Measurements from ENCODE around the gene NLK. TPM values are rescaled to one million over a fixed set of nuclear protein-coding genes. Genes with fewer than 3 reads are reported as not detected.
"Not testable (repeated sequence)": the region's sequence is repeated elsewhere in the genome, so short reads cannot be mapped to it uniquely, and the experiment has no call there.

Gene NLK
- total and polyA plus RNA-seq, 2 donors (not counting 1 experiment from before 2014, with no cell fraction given) = 12.7 to 24.8 TPM

- ATAC-seq (ENCODE audit: low read depth); H2AFZ ChIP-seq (ENCODE audit: insufficient read depth, low read depth, low read length, poor library complexity, severe bottlenecking); H3K79me2 ChIP-seq (ENCODE audit: control insufficient read depth, insufficient read depth, low read length); H3K27ac ChIP-seq (ENCODE audit: low read length in 2 of 2); intact Hi-C loops (cut with micrococcal nuclease); H3K27ac Mint-ChIP-seq; H3K36me3 ChIP-seq (replicated peaks in 1 of 2; ENCODE audit: control extremely low read depth in 1 of 2, control insufficient read depth in 1 of 2, extremely low read depth in 1 of 2, insufficient read depth in 2 of 2, low read length in 1 of 2); H3K4me1 Mint-ChIP-seq; H3K4me1 ChIP-seq (ENCODE audit: control insufficient read depth in 2 of 2, insufficient read depth in 2 of 2, low read length in 2 of 2); H3K4me2 ChIP-seq (replicated peaks; ENCODE audit: low read depth, low read length, poor library complexity, severe bottlenecking); POLR2A ChIA-PET; H3K4me3 ChIP-seq (ENCODE audit: control extremely low read depth in 1 of 5, extremely low read depth in 1 of 5, insufficient read depth in 1 of 5, low read depth in 2 of 5, low read length in 4 of 5); H3K27me3 ChIP-seq (replicated peaks in 1 of 4; ENCODE audit: control extremely low read depth in 1 of 4, control insufficient read depth in 3 of 4, insufficient read depth in 4 of 4, low read length in 3 of 4); H3K4me3 Mint-ChIP-seq; DNase-seq; H3K9me3 ChIP-seq (ENCODE audit: control extremely low read depth in 1 of 3, control insufficient read depth in 2 of 3, insufficient read depth in 1 of 3, low read length in 2 of 3); H3K9me3 Mint-ChIP-seq (ENCODE audit: insufficient read depth); H4K20me1 ChIP-seq (ENCODE audit: control insufficient read depth, insufficient read depth, low read length, poor library complexity, severe bottlenecking); H3K9ac ChIP-seq (ENCODE audit: low read length): not testable (repeated sequence)
- 98% methylated on average over 6 of the region's 12 CpGs for WGBS (ENCODE audit: insufficient coverage)
- H3K27me3 Mint-ChIP-seq = peaks cover 35% of the 10 kb centered on the region
- CTCF ChIA-PET = interaction anchor here (6.4 kb wide), 1 partner anchor 182 kb away, joined by 36 read pairs; no protein-coding TSS in a partner anchor
Observed at GRCh38 chr17:28235066-28235700, 192.7 kb downstream of the NLK start.

GRCh38 chr17:28236033-28236653 lies 193.7 kb downstream of the NLK start:
- H3K9me3 Mint-ChIP-seq (ENCODE audit: insufficient read depth); POLR2A ChIA-PET; H3K4me3 ChIP-seq (ENCODE audit: control extremely low read depth in 1 of 5, extremely low read depth in 1 of 5, insufficient read depth in 1 of 5, low read depth in 2 of 5, low read length in 4 of 5); H3K4me1 ChIP-seq (ENCODE audit: control insufficient read depth in 2 of 2, insufficient read depth in 2 of 2, low read length in 2 of 2); DNase-seq; H3K36me3 ChIP-seq (replicated peaks in 1 of 2; ENCODE audit: control extremely low read depth in 1 of 2, control insufficient read depth in 1 of 2, extremely low read depth in 1 of 2, insufficient read depth in 2 of 2, low read length in 1 of 2); intact Hi-C loops (cut with micrococcal nuclease); H4K20me1 ChIP-seq (ENCODE audit: control insufficient read depth, insufficient read depth, low read length, poor library complexity, severe bottlenecking); H3K9ac ChIP-seq (ENCODE audit: low read length); H3K79me2 ChIP-seq (ENCODE audit: control insufficient read depth, insufficient read depth, low read length); H3K4me1 Mint-ChIP-seq; H3K9me3 ChIP-seq (ENCODE audit: control extremely low read depth in 1 of 3, control insufficient read depth in 2 of 3, insufficient read depth in 1 of 3, low read length in 2 of 3); H3K4me2 ChIP-seq (replicated peaks; ENCODE audit: low read depth, low read length, poor library complexity, severe bottlenecking); H3K27ac ChIP-seq (ENCODE audit: low read length in 2 of 2); H3K4me3 Mint-ChIP-seq; H2AFZ ChIP-seq (ENCODE audit: insufficient read depth, low read depth, low read length, poor library complexity, severe bottlenecking); H3K27ac Mint-ChIP-seq; ATAC-seq (ENCODE audit: low read depth); H3K27me3 ChIP-seq (replicated peaks in 1 of 4; ENCODE audit: control extremely low read depth in 1 of 4, control insufficient read depth in 3 of 4, insufficient read depth in 4 of 4, low read length in 3 of 4): not testable (repeated sequence)
- CTCF ChIA-PET = interaction anchor here (6.4 kb wide), 1 partner anchor 181 kb away, joined by 36 read pairs; no protein-coding TSS in a partner anchor
- peaks cover 25% of the 10 kb centered on the region for H3K27me3 Mint-ChIP-seq
- WGBS (ENCODE audit: insufficient coverage) = 86% methylated on average over 7 of the region's 13 CpGs

- H3K9me3 ChIP-seq (ENCODE audit: control extremely low read depth in 1 of 3, control insufficient read depth in 2 of 3, insufficient read depth in 1 of 3, low read length in 2 of 3); H4K20me1 ChIP-seq (ENCODE audit: control insufficient read depth, insufficient read depth, low read length, poor library complexity, severe bottlenecking); H3K4me2 ChIP-seq (replicated peaks; ENCODE audit: low read depth, low read length, poor library complexity, severe bottlenecking); ATAC-seq (ENCODE audit: low read depth); H3K4me3 Mint-ChIP-seq; H3K9me3 Mint-ChIP-seq (ENCODE audit: insufficient read depth); H3K36me3 ChIP-seq (replicated peaks in 1 of 2; ENCODE audit: control extremely low read depth in 1 of 2, control insufficient read depth in 1 of 2, extremely low read depth in 1 of 2, insufficient read depth in 2 of 2, low read length in 1 of 2); POLR2A ChIA-PET; H2AFZ ChIP-seq (ENCODE audit: insufficient read depth, low read depth, low read length, poor library complexity, severe bottlenecking); DNase-seq; H3K4me1 ChIP-seq (ENCODE audit: control insufficient read depth in 2 of 2, insufficient read depth in 2 of 2, low read length in 2 of 2); H3K27me3 ChIP-seq (replicated peaks in 1 of 4; ENCODE audit: control extremely low read depth in 1 of 4, control insufficient read depth in 3 of 4, insufficient read depth in 4 of 4, low read length in 3 of 4); H3K4me1 Mint-ChIP-seq; H3K79me2 ChIP-seq (ENCODE audit: control insufficient read depth, insufficient read depth, low read length); H3K9ac ChIP-seq (ENCODE audit: low read length); intact Hi-C loops (cut with micrococcal nuclease); H3K27ac Mint-ChIP-seq; H3K4me3 ChIP-seq (ENCODE audit: control extremely low read depth in 1 of 5, extremely low read depth in 1 of 5, insufficient read depth in 1 of 5, low read depth in 2 of 5, low read length in 4 of 5); H3K27ac ChIP-seq (ENCODE audit: low read length in 2 of 2): not testable (repeated sequence)
- 98% methylated on average over 15 of the region's 21 CpGs for WGBS (ENCODE audit: insufficient coverage)
- CTCF ChIA-PET = interaction anchor here (2.4 kb wide), 1 partner anchor 177 kb away, joined by 8 read pairs; no protein-coding TSS in a partner anchor
- peaks cover 12% of the 10 kb centered on the region for H3K27me3 Mint-ChIP-seq
Observed at GRCh38 chr17:28238547-28239270, 196.2 kb downstream of the NLK start.

Data from B cell (primary cell).